ENCODE measurements around the gene KLHL36.
A peak's percentile ranks its signal among the peaks of the same experiment; 100 is the strongest.

The KLHL36 gene

DNA sequence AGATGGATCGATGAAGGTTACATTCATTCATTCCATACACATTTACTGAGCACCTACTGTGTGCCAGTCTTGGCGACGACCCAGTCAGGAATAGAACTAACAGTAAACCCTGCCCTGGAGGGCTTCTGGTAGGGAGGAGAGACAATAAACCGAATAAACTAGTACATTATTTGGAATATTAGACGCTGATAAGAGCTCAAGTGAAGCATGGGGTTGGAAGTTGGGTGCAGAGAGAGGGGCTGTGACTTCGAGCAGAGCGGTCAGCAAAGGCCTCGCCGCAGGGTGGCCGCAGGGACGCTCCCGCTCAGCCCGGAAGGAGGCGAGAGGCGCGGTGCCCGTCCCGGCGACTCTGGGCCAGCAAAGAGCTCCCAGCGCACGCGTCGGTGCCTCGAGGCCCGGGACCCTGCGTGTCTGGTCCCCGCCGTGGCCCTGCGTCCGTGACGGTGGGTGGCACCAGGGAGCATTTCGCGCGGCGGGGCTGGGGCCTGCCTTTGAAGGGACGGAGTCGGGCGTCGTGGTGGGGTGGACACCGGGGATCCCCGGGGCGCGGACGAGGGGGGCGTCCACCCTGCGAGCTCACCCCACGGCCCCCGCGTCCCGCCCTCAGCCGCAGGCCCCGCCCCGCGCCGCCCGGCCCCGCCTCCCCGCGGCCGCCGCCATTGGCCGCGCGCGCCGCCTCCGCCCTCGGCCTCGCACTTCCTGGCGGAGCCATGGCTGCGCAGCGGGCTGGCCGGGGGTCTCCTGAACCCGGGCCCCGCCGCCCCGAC, at the start of gene KLHL36:
TSS of gene KLHL36 (plus strand) at position 684 of the 767 bp plus-strand sequence. CDS start 2,357 bp downstream, outside the sequence.
- DNase-seq (ENCODE audit: low read depth in 3 of 3), result peak; percentile 50 to 61 (median 53)

GRCh38 chr16:84599521-84600202, 48.6 kb upstream of the KLHL36 start:
- peak; percentile 43 to 54 (median 50) for DNase-seq (ENCODE audit: low read depth in 3 of 3)

GRCh38 chr16:84600343-84601229, 47.7 kb upstream of the KLHL36 start:
- no peak for DNase-seq (ENCODE audit: low read depth in 3 of 3)

DNA sequence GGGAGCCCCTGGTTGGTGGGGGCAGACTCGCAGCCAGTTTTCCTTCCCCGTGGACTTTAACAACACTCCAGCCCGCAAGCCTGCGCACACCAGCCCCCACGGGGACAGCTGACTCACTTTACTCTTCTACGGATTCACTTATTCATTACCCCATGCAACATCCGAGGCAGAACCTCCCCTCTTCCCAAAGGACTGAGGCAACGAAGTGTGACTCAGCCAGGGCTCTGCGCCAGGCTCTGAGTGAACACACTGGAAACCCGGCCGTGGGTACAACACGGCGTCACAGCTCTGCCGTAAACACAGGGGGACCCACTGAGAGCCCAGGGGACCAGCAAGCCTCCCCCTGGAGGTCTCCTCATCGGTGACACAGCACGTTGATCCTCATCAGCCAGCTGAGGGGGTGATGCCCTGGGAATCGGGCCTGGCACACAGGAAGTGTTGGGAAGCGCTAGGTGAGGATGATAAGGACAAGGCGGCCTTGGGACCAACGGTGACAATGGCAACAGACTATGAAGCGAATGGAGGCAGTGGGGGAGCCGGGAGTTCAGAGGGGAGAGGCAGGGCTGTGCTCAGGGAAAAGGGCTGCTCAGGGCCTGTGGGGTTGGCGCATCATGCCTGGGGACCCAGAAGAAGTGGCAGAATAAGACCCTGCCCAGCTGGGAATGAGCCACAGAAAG, 45.0 kb upstream of the KLHL36 start:
- DNase-seq (ENCODE audit: low read depth in 3 of 3), result no peak

DNA sequence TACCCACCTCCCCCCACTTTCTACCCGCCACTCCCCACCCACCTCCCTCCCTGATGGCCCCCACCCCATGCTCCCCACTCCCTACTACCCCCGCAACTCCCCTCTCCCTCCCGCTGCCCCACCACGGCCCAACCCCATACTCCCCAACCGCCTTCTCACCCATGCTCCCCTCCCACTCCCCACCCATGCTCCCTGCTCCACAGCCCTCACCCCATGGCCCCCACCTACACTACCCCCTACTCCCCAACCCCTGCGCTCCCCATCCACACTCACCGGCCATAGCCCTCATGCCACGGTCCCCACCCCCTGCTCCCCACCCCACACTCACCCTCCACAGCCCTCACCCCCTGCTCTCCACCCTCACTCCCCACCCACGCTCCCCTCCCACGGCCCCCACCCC, 44.4 kb upstream of the KLHL36 start:
- no peak for DNase-seq (ENCODE audit: low read depth in 3 of 3)

DNA sequence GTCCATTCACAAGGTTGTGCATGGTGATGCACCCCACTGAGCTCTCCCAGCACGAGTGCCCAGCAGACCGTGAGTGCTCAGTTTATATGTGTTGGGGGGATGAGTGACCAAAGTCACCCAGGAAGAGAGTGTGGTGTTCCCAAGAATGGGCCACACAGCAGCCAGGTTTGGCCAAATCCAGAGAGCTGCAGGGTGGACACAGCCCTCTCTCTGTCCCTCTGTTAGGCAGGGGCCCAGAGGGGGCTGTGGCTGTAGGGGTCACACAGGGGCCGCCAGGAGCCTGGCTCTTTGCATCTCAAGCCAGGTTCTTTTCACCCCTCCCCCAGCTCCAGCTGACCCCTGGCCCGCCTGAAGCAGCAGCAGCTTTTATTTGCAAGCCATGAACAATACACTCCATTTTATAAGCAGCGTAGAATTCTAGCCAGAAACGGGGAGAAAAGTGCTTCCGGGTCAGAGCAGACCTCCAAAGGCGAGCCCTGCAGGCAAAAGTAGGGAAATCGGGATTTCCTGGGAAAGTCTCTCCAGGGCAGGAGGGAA, 43.8 kb upstream of the KLHL36 start:
- DNase-seq (ENCODE audit: low read depth in 3 of 3), result no peak

- DNase-seq (ENCODE audit: low read depth in 3 of 3), result no peak
Observed at GRCh38 chr16:84605339-84605848, 42.9 kb upstream of the KLHL36 start.

GRCh38 chr16:84606081-84606875, 42.0 kb upstream of the KLHL36 start:
- DNase-seq (ENCODE audit: low read depth in 3 of 3), result no peak

DNA sequence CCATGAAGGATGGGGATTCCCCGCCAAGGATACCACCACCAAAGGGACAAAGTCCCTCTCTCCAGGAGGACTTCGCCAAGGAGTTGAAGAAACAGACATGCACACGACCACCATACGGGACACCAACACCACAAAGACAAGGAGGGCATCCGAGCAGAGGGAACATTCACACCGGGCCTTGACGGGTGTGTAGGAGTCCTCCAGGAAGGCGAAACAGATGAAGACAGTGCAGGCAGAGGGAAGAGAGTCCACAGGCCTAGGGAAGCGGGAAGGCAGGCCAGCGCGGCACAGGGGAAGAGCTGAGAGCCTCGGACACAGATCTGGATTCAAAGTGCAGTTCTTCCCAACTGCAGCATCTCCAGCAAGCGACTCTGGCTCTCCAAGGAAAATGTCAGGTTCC, 41.2 kb upstream of the KLHL36 start:
- DNase-seq (ENCODE audit: low read depth in 3 of 3), result no peak

GRCh38 chr16:84607694-84608093, 40.6 kb upstream of the KLHL36 start:
- no peak for DNase-seq (ENCODE audit: low read depth in 3 of 3)

GRCh38 chr16:84608282-84608681, 40.0 kb upstream of the KLHL36 start:
- no peak for DNase-seq (ENCODE audit: low read depth in 3 of 3)

- no peak for DNase-seq (ENCODE audit: low read depth in 3 of 3)
Observed at GRCh38 chr16:84609563-84610177, 38.6 kb upstream of the KLHL36 start.

DNA sequence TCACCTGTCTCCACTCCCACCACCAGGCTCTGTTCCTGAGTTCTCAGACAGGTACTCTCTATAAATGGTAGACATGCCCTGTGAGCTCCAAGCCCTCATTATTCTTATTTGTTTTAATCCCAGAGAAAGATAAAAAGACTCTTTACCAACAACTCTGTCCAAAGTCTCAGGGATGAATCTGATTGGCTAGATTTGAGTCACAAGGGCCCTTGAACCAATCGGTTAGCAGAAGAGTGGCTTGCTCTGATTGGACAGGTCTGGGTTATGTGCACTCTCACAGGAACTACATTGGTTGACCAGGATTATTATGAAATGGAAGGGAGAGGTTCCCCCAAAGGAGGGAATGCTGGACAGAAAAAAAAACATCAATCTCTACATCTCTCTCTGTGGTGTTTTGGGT, 37.9 kb upstream of the KLHL36 start:
- no peak for DNase-seq (ENCODE audit: low read depth in 3 of 3)

DNA sequence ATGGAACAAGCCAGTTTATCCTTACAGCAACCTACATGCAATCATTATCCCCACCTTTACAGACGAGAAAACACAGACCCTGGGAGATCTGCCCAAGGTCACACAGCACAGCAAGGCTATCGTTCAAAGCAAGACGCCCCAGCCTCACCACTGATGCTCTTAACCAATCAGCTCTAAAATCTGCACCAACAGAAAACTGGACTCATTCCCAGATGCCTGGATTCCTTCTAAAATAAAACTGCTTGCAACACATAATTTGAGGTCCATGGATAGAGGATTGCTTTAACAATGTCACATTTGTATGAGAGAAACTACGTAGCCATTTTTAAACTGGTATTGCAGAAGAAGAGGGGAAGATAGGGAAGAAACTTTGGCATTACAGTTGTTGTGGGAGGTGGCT, 37.3 kb upstream of the KLHL36 start:
- DNase-seq (ENCODE audit: low read depth in 3 of 3), result no peak

GRCh38 chr16:84612686-84613085, 35.6 kb upstream of the KLHL36 start:
- DNase-seq (ENCODE audit: low read depth in 3 of 3), result no peak

DNA sequence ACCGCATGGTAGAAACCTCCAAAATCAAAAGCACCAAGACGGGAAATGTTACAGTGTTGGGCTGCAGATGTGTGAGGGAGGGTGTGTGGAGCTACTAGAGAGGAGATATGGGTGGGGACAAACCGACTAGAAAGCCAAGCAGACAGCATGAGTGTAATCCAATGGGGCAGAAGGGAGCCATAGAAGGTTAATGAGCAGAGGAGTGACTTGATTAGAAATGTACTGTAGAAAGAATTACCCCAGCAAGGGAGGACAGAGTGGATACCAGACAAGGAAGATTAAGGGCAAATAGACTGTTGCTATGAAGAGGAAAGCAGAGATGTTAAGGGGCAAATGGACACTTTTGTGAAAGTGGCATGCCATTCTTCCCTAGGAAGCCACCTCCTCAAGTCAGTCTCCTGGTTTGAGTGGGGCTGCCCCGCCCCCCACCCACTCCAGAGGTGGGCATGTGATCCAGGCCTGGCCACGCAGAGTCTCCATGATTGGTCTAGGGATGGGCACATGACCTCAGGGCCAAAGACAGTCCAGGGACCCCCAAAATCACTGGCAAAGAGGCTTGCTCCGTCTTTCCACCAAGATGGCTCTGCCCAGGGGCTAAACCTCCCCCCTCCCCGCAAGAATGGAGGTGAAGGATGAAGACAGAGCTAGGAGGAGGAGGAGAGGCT, 34.8 kb upstream of the KLHL36 start:
- no peak for DNase-seq (ENCODE audit: low read depth in 3 of 3)

DNA sequence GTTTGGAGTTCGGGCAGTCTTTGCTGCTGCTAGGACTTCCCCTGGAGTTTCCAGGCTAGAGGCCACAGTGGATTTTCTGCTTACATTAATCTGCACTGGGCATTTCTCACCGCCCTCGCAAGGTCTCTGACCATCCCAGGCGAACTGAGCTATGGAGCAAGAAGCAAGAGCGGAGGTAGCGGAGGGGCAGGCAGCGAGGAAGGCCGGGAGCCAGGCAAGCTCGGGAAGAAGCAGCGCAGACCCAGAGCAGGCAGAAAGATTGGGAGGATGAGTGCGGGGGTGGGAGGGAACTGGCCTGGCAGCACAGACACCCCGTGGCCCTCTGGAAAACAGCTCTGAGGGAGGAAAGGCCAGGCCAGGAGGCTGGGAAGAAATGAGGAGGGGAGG, 34.2 kb upstream of the KLHL36 start:
- no peak for DNase-seq (ENCODE audit: low read depth in 3 of 3)

DNA sequence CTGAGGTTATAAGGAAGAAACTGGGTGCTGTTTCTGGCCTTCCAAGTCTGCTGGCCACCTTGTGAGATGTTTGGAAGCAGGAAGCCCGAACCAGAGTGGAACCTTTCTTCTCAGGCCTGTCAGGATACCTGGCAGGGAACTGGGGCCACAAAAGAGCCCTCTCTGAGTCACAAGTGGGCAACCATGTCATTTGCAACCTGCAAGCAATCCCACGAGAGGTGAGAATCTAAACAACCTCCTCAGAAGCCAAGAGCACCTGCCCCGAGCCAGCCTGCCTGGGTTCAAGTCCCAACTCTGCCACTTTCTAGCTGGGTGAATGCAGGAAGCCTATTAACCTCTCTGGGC, 33.7 kb upstream of the KLHL36 start:
- no peak for DNase-seq (ENCODE audit: low read depth in 3 of 3)

DNA sequence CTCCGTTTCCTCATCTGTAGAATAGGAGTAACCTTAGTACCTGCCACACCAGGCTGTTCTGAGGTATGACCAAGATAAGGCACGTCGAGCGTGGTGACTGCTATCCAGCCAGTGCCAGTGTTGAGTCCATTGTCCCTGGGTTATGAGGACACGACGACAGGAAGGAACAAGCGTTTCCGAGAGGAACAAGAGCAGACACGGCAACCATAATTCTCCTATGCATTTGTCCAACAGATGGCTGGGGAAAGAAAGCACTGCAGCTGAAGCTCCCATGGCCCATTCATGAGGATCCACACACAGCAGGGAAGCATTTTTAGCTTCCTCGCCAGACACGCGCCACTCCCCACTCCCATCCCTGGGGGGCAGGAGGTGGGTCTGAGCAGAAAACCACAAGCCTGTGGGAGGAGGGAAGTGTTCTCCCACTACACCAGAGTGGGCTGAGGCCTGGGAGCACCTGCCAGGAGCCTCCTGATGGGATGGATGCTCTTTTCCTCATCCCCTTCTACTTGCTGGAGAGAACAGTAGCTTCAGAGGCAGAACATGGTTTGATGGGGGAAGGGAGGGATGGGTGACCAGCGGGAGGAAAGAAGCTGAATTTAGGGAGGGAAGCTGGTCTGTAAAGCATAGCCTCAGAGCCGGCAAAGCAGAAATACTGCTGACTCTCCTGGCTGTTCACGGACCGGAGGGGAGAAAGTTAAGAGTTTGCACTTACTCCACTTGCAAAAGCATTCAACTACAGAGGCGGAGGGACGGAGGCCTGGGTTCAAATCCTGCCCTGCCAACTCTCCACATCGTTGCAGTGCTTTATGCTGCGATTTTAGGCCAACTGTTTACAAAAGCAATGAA, 33.1 kb upstream of the KLHL36 start:
- DNase-seq (ENCODE audit: low read depth in 3 of 3), result no peak
